Measurements from ENCODE around the gene C15orf62.

Gene C15orf62, protein sequence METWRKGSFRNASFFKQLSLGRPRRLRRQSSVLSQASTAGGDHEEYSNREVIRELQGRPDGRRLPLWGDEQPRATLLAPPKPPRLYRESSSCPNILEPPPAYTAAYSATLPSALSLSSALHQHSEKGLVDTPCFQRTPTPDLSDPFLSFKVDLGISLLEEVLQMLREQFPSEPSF

DNA sequence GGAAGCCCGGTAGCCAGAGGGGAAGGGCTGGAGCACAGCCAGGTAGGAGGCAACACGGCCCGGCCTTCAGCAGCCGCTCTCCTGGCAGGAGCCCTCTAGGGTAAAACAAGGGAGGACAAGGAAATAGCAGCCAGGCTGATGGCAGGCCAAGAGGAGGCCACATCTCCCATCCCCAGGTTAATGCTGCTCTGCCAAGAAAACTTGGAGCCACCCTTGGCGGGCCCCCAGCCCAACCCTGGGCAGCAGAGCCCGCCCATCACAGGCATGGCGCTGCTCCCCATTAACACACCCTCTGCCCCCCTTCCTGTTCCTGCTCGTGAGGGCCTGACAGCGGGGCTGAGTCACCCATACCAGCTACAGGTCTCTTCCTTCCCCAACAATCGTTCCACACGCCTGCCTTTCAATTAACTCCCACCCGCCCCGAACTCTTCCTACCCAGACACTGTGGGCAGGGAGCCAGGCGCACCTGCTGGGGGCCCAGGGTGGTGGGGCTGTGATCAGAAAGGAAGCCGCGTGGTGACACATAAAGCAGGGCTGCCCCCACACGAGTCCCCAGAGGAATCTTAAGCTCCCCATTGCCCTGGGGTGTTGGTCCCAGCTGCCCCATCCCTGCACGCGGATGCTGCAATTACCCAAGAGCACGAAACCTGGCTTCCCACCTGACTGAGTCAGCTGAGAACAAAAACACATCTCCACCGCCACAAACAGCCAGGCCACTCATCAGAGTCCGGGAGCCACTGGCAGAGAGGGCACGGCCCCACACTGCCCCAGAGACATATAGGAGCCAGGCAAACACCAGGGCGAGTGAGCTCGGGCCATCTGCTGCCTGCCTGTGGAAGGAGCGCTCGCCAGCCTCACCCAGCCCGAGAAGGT, at the start of gene C15orf62:
TSS of gene C15orf62 (plus strand) at position 707 of the 873 bp plus-strand sequence. CDS start 516 bp downstream, outside the sequence.
- Mint-ChIP-seq H3K27ac (peak within 1 kb of the TSS; percentile 94), H3K4me3 (peak within 1 kb of the TSS; percentile 53), H3K4me1 (ENCODE audit: low read depth) (peaks cover 49% of the 10 kb centered on the region), H3K9me3 (no peaks in the 10 kb centered on the region), H3K36me3 (ENCODE audit: low read depth) (peaks cover 64% of the 10 kb centered on the region), H3K27me3 (no peaks in the 10 kb centered on the region)
- peak; percentile 76 for DNase-seq

DNA sequence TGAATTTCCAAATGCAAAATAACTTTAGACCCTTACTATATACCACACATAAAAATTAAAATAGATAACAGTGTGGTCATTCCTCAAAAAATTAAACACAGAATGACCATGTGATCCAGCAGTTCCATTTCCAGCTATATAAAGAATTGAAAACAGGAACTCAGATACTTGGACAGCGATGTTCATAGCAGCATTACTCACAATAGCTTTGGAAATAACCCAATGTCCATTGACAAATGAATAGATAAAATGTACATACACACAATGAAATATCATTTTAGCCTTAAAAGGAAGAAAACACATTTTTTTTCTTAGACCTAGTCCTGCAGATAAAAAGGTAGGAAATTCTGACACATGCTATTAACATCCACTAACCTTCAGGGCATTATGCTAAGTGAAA, 48.1 kb upstream of the C15orf62 start:
- Mint-ChIP-seq H3K9me3 (no peaks in the 10 kb centered on the region), H3K4me1 (ENCODE audit: low read depth) (peaks cover 18% of the 10 kb centered on the region), H3K27ac (no peak overlapping the region)

DNA sequence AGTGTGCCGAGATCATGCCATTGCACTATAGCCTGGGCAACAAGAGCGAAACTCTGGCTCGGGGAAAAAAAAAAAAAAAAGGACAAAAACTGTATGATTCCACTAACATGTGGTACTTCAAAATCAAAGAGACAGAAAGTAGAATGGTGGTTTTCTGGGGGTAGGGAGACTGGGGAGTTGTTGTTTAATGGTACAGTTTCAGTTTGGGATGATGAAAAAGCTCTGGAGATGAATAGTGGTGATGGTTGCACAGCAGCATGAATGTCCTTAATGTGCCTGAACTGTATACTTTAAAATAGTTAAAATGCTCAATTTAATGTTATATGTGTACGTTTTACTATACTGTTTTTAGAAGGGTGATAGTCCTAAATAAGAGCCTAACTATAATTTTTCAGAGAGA, 47.4 kb upstream of the C15orf62 start:
- DNase-seq: no peak
- Mint-ChIP-seq H3K27me3 (no peaks in the 10 kb centered on the region), H3K36me3 (ENCODE audit: low read depth) (peaks cover 75% of the 10 kb centered on the region), H3K4me1 (ENCODE audit: low read depth) (peaks cover 18% of the 10 kb centered on the region), H3K4me3 (no peak overlapping the region), H3K27ac (peak overlapping the region; percentile 27), H3K9me3 (no peaks in the 10 kb centered on the region)

More for the DNA sequence above, 48.1 kb upstream of the C15orf62 start:
- Mint-ChIP-seq H3K27me3 (no peaks in the 10 kb centered on the region), H3K4me3 (no peak overlapping the region), H3K36me3 (ENCODE audit: low read depth) (peaks cover 75% of the 10 kb centered on the region)
- DNase-seq: no peak

DNA sequence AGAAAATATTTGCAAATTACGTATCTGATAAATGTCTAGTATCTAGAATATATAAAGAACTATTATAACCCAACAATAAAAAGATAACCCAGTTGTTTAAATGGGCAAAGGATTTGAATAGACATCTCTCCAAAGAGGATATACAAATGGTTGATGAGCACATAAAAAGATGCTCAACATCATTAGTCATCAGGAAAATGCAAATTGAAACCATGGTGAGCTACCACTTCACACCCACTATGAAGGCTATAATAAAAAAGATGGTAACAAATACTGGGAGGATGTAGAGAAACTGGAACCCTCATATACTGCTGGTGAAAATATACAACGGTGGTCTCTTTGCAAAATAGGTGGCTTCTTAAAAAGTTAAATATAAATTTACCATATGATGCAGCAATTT, 46.8 kb upstream of the C15orf62 start:
- Mint-ChIP-seq H3K4me1 (ENCODE audit: low read depth) (peaks cover 18% of the 10 kb centered on the region), H3K36me3 (ENCODE audit: low read depth) (peaks cover 72% of the 10 kb centered on the region), H3K27me3 (no peaks in the 10 kb centered on the region), H3K27ac (no peak overlapping the region), H3K4me3 (no peak overlapping the region), H3K9me3 (no peaks in the 10 kb centered on the region)
- DNase-seq: no peak

DNA sequence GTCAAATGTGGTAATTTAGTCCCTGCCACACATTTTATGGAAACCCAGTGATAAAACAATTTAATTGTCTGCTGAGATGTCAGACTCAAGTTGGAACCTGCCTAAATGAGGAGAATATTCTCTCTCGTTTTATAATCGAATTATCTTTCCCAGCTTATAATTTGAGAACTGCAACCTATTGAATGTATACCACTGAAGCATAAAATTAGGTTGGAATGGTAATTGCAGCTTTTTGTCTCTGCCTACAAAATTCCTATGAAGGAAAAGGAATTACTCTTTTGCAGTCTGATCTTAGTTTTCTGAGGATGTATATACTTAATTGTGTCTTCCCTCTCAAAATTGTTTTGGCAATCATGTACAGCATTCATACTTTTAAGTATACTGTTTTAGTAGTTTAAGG, 45.9 kb upstream of the C15orf62 start:
- H3K4me3 Mint-ChIP-seq: no peak overlapping the region

DNA sequence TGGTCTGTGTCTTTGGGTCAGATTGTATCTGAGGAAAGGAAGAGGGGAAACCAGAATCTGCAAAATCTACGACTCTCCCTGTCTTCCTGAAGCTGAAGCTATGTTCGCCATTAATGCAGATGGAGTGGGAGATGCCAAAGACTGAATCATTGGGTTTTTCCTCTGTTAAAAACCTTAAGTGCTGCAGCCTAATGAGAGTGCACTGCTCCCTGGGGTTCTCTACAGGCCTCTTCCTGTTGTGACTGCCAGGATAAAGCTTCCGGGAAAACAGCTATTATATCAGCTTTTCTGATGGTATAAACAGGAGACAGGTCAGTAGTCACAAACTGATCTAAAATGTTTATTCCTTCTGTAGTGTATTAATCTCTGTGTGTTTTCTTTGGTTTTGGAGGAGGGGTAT, 38.7 kb upstream of the C15orf62 start:
- H3K27ac Mint-ChIP-seq: peak overlapping the region; percentile 1
- H3K9me3 Mint-ChIP-seq: no peaks in the 10 kb centered on the region
- H3K27me3 Mint-ChIP-seq: no peaks in the 10 kb centered on the region
- no peak overlapping the region for H3K4me3 Mint-ChIP-seq
- no peak for DNase-seq
- peaks cover 81% of the 10 kb centered on the region for H3K36me3 Mint-ChIP-seq (ENCODE audit: low read depth)
- no peaks in the 10 kb centered on the region for H3K4me1 Mint-ChIP-seq (ENCODE audit: low read depth)

More for the DNA sequence above, 45.9 kb upstream of the C15orf62 start:
- Mint-ChIP-seq H3K9me3 (no peaks in the 10 kb centered on the region), H3K27ac (no peak overlapping the region), H3K27me3 (no peaks in the 10 kb centered on the region), H3K36me3 (ENCODE audit: low read depth) (peaks cover 70% of the 10 kb centered on the region), H3K4me1 (ENCODE audit: low read depth) (peaks cover 18% of the 10 kb centered on the region)
- DNase-seq: no peak

- DNase-seq: no peak
- H3K27ac Mint-ChIP-seq: peak overlapping the region; percentile 73
- no peaks in the 10 kb centered on the region for H3K27me3 Mint-ChIP-seq
- H3K36me3 Mint-ChIP-seq (ENCODE audit: low read depth): peaks cover 96% of the 10 kb centered on the region
- H3K9me3 Mint-ChIP-seq: no peaks in the 10 kb centered on the region
- no peak overlapping the region for H3K4me3 Mint-ChIP-seq
- H3K4me1 Mint-ChIP-seq (ENCODE audit: low read depth): no peaks in the 10 kb centered on the region
Measured at GRCh38 chr15:40736575-40736974, 33.2 kb upstream of the C15orf62 start.

- H3K36me3 Mint-ChIP-seq (ENCODE audit: low read depth): peaks cover 96% of the 10 kb centered on the region
- no peaks in the 10 kb centered on the region for H3K4me1 Mint-ChIP-seq (ENCODE audit: low read depth)
- H3K9me3 Mint-ChIP-seq: no peaks in the 10 kb centered on the region
- DNase-seq: no peak
- H3K27me3 Mint-ChIP-seq: no peaks in the 10 kb centered on the region
- H3K4me3 Mint-ChIP-seq: no peak overlapping the region
- peak overlapping the region; percentile 73 for H3K27ac Mint-ChIP-seq
Measured at GRCh38 chr15:40737048-40737447, 32.7 kb upstream of the C15orf62 start.

DNA sequence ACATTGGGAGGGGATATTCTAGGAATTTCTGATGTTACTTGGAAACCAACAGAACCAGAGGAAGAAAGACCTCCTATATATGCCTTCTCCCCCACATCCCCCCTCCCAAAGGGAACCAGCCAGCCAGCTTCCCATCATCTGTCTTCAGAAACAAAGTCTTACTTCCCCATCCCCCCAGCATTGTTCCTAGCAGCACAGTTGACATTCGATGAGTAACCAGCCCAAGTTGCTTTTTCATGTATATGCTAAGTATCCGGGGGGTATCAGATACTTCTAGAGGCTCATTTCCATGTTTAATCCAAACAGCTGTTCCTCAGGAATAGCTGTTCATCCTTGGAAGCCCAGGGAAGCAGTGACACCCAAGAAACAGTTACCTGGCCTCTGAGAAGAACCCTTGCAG, 30.7 kb upstream of the C15orf62 start:
- Mint-ChIP-seq H3K9me3 (no peaks in the 10 kb centered on the region), H3K27me3 (no peaks in the 10 kb centered on the region), H3K27ac (peak overlapping the region; percentile 3), H3K36me3 (ENCODE audit: low read depth) (peaks cover 96% of the 10 kb centered on the region), H3K4me3 (no peak overlapping the region), H3K4me1 (ENCODE audit: low read depth) (peaks cover 17% of the 10 kb centered on the region)
- no peak for DNase-seq

GRCh38 chr15:40739854-40740253, 29.9 kb upstream of the C15orf62 start:
- Mint-ChIP-seq H3K4me3 (no peak overlapping the region), H3K27ac (peak overlapping the region; percentile 71), H3K27me3 (no peaks in the 10 kb centered on the region), H3K9me3 (no peaks in the 10 kb centered on the region), H3K36me3 (ENCODE audit: low read depth) (peaks cover 96% of the 10 kb centered on the region), H3K4me1 (ENCODE audit: low read depth) (peaks cover 24% of the 10 kb centered on the region)
- DNase-seq: no peak

DNA sequence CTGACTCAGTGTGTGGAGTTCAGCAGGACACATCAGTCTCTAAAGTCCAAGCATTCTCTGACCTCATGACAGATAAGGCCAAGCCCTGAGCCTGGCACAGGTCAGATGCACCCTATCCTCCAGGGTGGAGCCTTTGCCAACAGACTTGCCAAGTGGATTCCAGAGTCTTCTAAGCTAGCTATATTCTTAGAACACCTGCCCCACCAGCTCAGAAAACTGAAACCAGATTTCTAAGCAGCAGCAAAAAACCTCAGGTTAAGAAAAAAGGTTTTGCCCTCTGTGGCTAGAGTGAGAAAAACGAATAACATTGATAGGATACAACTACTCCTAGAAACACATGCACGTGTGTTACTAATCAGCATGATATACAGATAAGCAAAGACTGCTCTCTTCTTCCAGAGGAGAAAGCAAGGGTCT, 26.3 kb upstream of the C15orf62 start:
- peak overlapping the region; percentile 42 for H3K4me3 Mint-ChIP-seq
- peaks cover 36% of the 10 kb centered on the region for H3K4me1 Mint-ChIP-seq (ENCODE audit: low read depth)
- H3K36me3 Mint-ChIP-seq (ENCODE audit: low read depth): peaks cover 93% of the 10 kb centered on the region
- no peak for DNase-seq
- H3K27me3 Mint-ChIP-seq: no peaks in the 10 kb centered on the region
- peak overlapping the region; percentile 98 for H3K27ac Mint-ChIP-seq
- no peaks in the 10 kb centered on the region for H3K9me3 Mint-ChIP-seq

GRCh38 chr15:40743921-40744814, 25.6 kb upstream of the C15orf62 start:
- DNase-seq: peak; percentile 73
- Mint-ChIP-seq H3K36me3 (ENCODE audit: low read depth) (peaks cover 91% of the 10 kb centered on the region), H3K4me1 (ENCODE audit: low read depth) (peaks cover 36% of the 10 kb centered on the region), H3K9me3 (no peaks in the 10 kb centered on the region), H3K27ac (peak overlapping the region; percentile 98), H3K27me3 (no peaks in the 10 kb centered on the region), H3K4me3 (peak overlapping the region; percentile 42)

DNA sequence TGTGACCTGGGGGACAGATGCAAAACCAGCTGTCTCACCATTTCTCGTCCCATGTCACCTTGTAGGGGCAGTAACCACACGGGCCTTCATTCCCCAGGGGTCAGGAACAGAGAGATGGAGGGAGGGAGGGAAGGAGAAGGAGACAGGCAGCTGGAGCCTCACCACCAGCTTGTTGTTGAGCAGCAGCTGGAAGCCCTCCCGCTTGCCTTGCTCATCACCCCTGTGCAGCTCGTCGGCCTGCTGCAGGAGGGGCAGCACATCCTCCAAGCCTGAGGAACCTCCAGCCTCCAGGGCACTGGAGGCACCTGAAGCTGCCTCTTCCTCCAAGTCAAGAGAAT, 25.0 kb upstream of the C15orf62 start:
- Mint-ChIP-seq H3K9me3 (no peaks in the 10 kb centered on the region), H3K27me3 (no peaks in the 10 kb centered on the region), H3K27ac (peak overlapping the region; percentile 98), H3K36me3 (ENCODE audit: low read depth) (peaks cover 91% of the 10 kb centered on the region), H3K4me1 (ENCODE audit: low read depth) (peaks cover 36% of the 10 kb centered on the region), H3K4me3 (no peak overlapping the region)
- no peak for DNase-seq

DNA sequence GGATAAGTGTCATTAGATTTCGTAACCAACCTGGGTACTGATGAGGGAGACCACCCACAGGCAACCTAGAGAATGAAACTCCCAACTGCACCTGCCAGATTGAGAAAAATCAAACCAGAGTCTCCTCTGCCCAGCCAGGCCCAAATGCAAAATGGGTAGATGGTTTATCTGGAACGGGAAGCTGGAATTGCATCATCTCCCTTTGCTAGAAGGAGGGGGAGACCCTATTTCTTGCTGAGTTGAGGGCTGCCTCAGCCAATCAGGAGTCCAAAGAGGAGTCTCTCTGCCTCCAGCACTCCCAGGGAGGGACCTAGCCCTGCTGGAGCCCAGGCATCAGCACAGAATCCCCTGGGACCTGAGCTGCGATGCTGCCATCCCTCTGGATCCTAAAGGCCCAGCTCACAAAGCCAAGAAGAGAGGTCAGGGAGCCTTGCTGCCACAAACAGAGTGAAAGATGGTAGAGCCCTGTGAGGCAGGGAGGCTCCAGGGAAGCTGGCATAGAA, 22.8 kb upstream of the C15orf62 start:
- no peak for DNase-seq
- peaks cover 43% of the 10 kb centered on the region for H3K4me1 Mint-ChIP-seq (ENCODE audit: low read depth)

More for the DNA sequence above, 22.8 kb upstream of the C15orf62 start:
- Mint-ChIP-seq H3K36me3 (ENCODE audit: low read depth) (peaks cover 92% of the 10 kb centered on the region), H3K9me3 (no peaks in the 10 kb centered on the region), H3K27me3 (no peaks in the 10 kb centered on the region), H3K4me3 (no peak overlapping the region), H3K27ac (peak overlapping the region; percentile 76)

All from activated T-cell treated with anti-CD3 and anti-CD28 coated beads, Interleukin-2, amount 50 U/mL, for 24 hours (primary cell).